Measurements from ENCODE around the gene BRME1. TPM values are rescaled to one million over a fixed set of nuclear protein-coding genes. Genes with fewer than 3 reads are reported as not detected.

BRME1 gene
- total RNA-seq, 1 donor from 2014 or later = 15.0 TPM

GRCh38 chr19:13882419-13882795 is 23.5 kb downstream of the BRME1 start:
- Mint-ChIP-seq H3K4me3 (no peak overlapping the region), H3K27ac (ENCODE audit: unreplicated experiment) (no peak overlapping the region)

GRCh38 chr19:13881692-13882418 is 24.1 kb downstream of the BRME1 start:
- no peak for TF ChIP-seq CTCF (conservative IDR thresholded peaks at IDR 0.05)
- Mint-ChIP-seq H3K36me3 (ENCODE audit: low read depth) (no peaks in the 10 kb centered on the region), H3K27ac (ENCODE audit: unreplicated experiment) (peak overlapping the region; percentile 72), H3K4me1 (peaks cover 20% of the 10 kb centered on the region), H3K4me3 (peak overlapping the region; percentile 27), H3K27me3 (ENCODE audit: low read depth) (no peaks in the 10 kb centered on the region), H3K9me3 (no peaks in the 10 kb centered on the region)
- DNase-seq (ENCODE audit: low read depth, low spot score) = no peak

More at GRCh38 chr19:13882419-13882795, 23.5 kb downstream of the BRME1 start:
- Mint-ChIP-seq H3K36me3 (ENCODE audit: low read depth) (no peaks in the 10 kb centered on the region), H3K9me3 (no peaks in the 10 kb centered on the region), H3K4me1 (peaks cover 20% of the 10 kb centered on the region), H3K27me3 (ENCODE audit: low read depth) (no peaks in the 10 kb centered on the region)
- no peak for DNase-seq (ENCODE audit: low read depth, low spot score)
- no peak for TF ChIP-seq CTCF (conservative IDR thresholded peaks at IDR 0.05)

GRCh38 chr19:13881251-13881691 is 24.6 kb downstream of the BRME1 start:
- H3K4me3 Mint-ChIP-seq = peak overlapping the region; percentile 27
- H3K4me1 Mint-ChIP-seq = peaks cover 20% of the 10 kb centered on the region
- H3K36me3 Mint-ChIP-seq (ENCODE audit: low read depth) = no peaks in the 10 kb centered on the region
- no peaks in the 10 kb centered on the region for H3K27me3 Mint-ChIP-seq (ENCODE audit: low read depth)
- H3K27ac Mint-ChIP-seq (ENCODE audit: unreplicated experiment) = no peak overlapping the region
- TF ChIP-seq CTCF (conservative IDR thresholded peaks at IDR 0.05) = no peak
- peak; percentile 26 for DNase-seq (ENCODE audit: low read depth, low spot score)
- H3K9me3 Mint-ChIP-seq = no peaks in the 10 kb centered on the region

- Mint-ChIP-seq H3K4me1 (peaks cover 20% of the 10 kb centered on the region), H3K4me3 (no peak overlapping the region), H3K27me3 (ENCODE audit: low read depth) (no peaks in the 10 kb centered on the region), H3K36me3 (ENCODE audit: low read depth) (no peaks in the 10 kb centered on the region), H3K27ac (ENCODE audit: unreplicated experiment) (no peak overlapping the region), H3K9me3 (no peaks in the 10 kb centered on the region)
- TF ChIP-seq CTCF (conservative IDR thresholded peaks at IDR 0.05) = peak; percentile 100
- DNase-seq (ENCODE audit: low read depth, low spot score) = peak; percentile 100
Observed at GRCh38 chr19:13880059-13881043, 25.6 kb downstream of the BRME1 start.

- no peaks in the 10 kb centered on the region for H3K36me3 Mint-ChIP-seq (ENCODE audit: low read depth)
- no peak overlapping the region for H3K27ac Mint-ChIP-seq (ENCODE audit: unreplicated experiment)
- no peak for DNase-seq (ENCODE audit: low read depth, low spot score)
- peaks cover 6% of the 10 kb centered on the region for H3K27me3 Mint-ChIP-seq (ENCODE audit: low read depth)
- no peak for TF ChIP-seq CTCF (conservative IDR thresholded peaks at IDR 0.05)
- H3K4me1 Mint-ChIP-seq = peaks cover 26% of the 10 kb centered on the region
- no peak overlapping the region for H3K4me3 Mint-ChIP-seq
- no peaks in the 10 kb centered on the region for H3K9me3 Mint-ChIP-seq
Observed at GRCh38 chr19:13877303-13877702, 28.6 kb downstream of the BRME1 start.

Data from neural crest cell (in vitro differentiated cells).